Measurements from ENCODE around the gene TGIF2. TPM values are rescaled to one million over a fixed set of nuclear protein-coding genes. Genes with fewer than 3 reads are reported as not detected.

The TGIF2 gene
- polyA plus RNA-seq, 1 donor (not counting 4 experiments of a cell fraction or from before 2014, with no cell fraction given) = 6.7 TPM

GRCh38 chr20:36629719-36630681 is 56.6 kb downstream of the TGIF2 start:
- no peaks in the 10 kb centered on the region for H3K4me1 ChIP-seq (ENCODE audit: control insufficient read depth, extremely low read depth, insufficient read depth, low read length)
- H3K36me3 ChIP-seq (ENCODE audit: control insufficient read depth in 2 of 2, extremely low read depth in 1 of 2, insufficient read depth in 2 of 2, low read length in 2 of 2) = no peaks in the 10 kb centered on the region
- H3K9me3 ChIP-seq (ENCODE audit: control insufficient read depth, low read depth, low read length) = no peaks in the 10 kb centered on the region
- dilution Hi-C loops (cut with MboI; ENCODE audit: extremely low pct_ligation_motif_present, low sequenced_read_pairs) = no loop called here
- H3K79me2 ChIP-seq (ENCODE audit: control insufficient read depth, insufficient read depth, low read length) = no peaks in the 10 kb centered on the region
- no peak overlapping the region for H3K4me2 ChIP-seq (ENCODE audit: control insufficient read depth, extremely low read depth, insufficient read depth, low read depth, low read length)
- H3K9me1 ChIP-seq (ENCODE audit: control insufficient read depth, extremely low read depth, insufficient read depth, low read length) = no peaks in the 10 kb centered on the region
- H3K27me3 ChIP-seq (ENCODE audit: control insufficient read depth, extremely low read depth, insufficient read depth, low read length) = no peaks in the 10 kb centered on the region
- no peak overlapping the region for H3K27ac ChIP-seq (ENCODE audit: control insufficient read depth, insufficient read depth, low read length)
- H4K20me1 ChIP-seq (ENCODE audit: control insufficient read depth, extremely low read depth, insufficient read depth, low read length) = no peaks in the 10 kb centered on the region
- H3K4me3 ChIP-seq (ENCODE audit: control insufficient read depth in 2 of 3, extremely low read depth in 1 of 3, insufficient read depth in 2 of 3, low read depth in 1 of 3, low read length in 3 of 3) = no peak overlapping the region
- H3K9ac ChIP-seq (ENCODE audit: control insufficient read depth, extremely low read depth, insufficient read depth, low read length) = no peak overlapping the region
- TF ChIP-seq CTCF (optimal IDR thresholded peaks at IDR 0.05 in 1 of 3, IDR thresholded peaks at IDR 0.05 in 1 of 3, conservative IDR thresholded peaks at IDR 0.05 in 1 of 3; ENCODE audit: extremely low read depth in 1 of 3, insufficient read depth in 2 of 3, low read length in 3 of 3) (no peak), EZH2 (IDR thresholded peaks at IDR 0.05; ENCODE audit: low read length) (no peak)
- DNase-seq (ENCODE audit: low read depth, low spot score) = no peak
- no peak for FAIRE-seq
- H2AFZ ChIP-seq (ENCODE audit: control insufficient read depth, low read length) = no peak overlapping the region

- no peak for FAIRE-seq
- H2AFZ ChIP-seq (ENCODE audit: control insufficient read depth, low read length) = no peak overlapping the region
- no peak overlapping the region for H3K9ac ChIP-seq (ENCODE audit: control insufficient read depth, extremely low read depth, insufficient read depth, low read length)
- H3K79me2 ChIP-seq (ENCODE audit: control insufficient read depth, insufficient read depth, low read length) = no peaks in the 10 kb centered on the region
- no peaks in the 10 kb centered on the region for H3K27me3 ChIP-seq (ENCODE audit: control insufficient read depth, extremely low read depth, insufficient read depth, low read length)
- TF ChIP-seq EZH2 (IDR thresholded peaks at IDR 0.05; ENCODE audit: low read length) = no peak
- TF ChIP-seq CTCF (optimal IDR thresholded peaks at IDR 0.05 in 1 of 3, IDR thresholded peaks at IDR 0.05 in 1 of 3, conservative IDR thresholded peaks at IDR 0.05 in 1 of 3; ENCODE audit: extremely low read depth in 1 of 3, insufficient read depth in 2 of 3, low read length in 3 of 3) = no peak
- H3K9me3 ChIP-seq (ENCODE audit: control insufficient read depth, low read depth, low read length) = no peaks in the 10 kb centered on the region
- H3K4me1 ChIP-seq (ENCODE audit: control insufficient read depth, extremely low read depth, insufficient read depth, low read length) = no peaks in the 10 kb centered on the region
- H3K9me1 ChIP-seq (ENCODE audit: control insufficient read depth, extremely low read depth, insufficient read depth, low read length) = no peaks in the 10 kb centered on the region
- no peak overlapping the region for H3K27ac ChIP-seq (ENCODE audit: control insufficient read depth, insufficient read depth, low read length)
- dilution Hi-C loops (cut with MboI; ENCODE audit: extremely low pct_ligation_motif_present, low sequenced_read_pairs) = no loop called here
- H3K36me3 ChIP-seq (ENCODE audit: control insufficient read depth in 2 of 2, extremely low read depth in 1 of 2, insufficient read depth in 2 of 2, low read length in 2 of 2) = no peaks in the 10 kb centered on the region
- no peaks in the 10 kb centered on the region for H4K20me1 ChIP-seq (ENCODE audit: control insufficient read depth, extremely low read depth, insufficient read depth, low read length)
- no peak for DNase-seq (ENCODE audit: low read depth, low spot score)
- no peak overlapping the region for H3K4me3 ChIP-seq (ENCODE audit: control insufficient read depth in 2 of 3, extremely low read depth in 1 of 3, insufficient read depth in 2 of 3, low read depth in 1 of 3, low read length in 3 of 3)
- no peak overlapping the region for H3K4me2 ChIP-seq (ENCODE audit: control insufficient read depth, extremely low read depth, insufficient read depth, low read depth, low read length)
Observed at GRCh38 chr20:36631646-36632045, 58.2 kb downstream of the TGIF2 start.

Measured in keratinocyte (primary cell).